PC-9 (cell line): ENCODE data around the gene CAVIN1.
"Not testable (repeated sequence)": the region's sequence is repeated elsewhere in the genome, so short reads cannot be mapped to it uniquely, and the experiment has no call there.

Experiments
- CTCF ChIP-seq: fragments of 200-600 bp; sonication (generic); conservative IDR thresholded peaks from 2 replicates; pipeline ENCODE4 v1.6.1; 2017; ENCODE audit warnings: mixed run types, antibody characterized with exemption, mild to moderate bottlenecking, moderate library complexity
- EZH2 ChIP-seq: fragments of 200-600 bp; sonication (generic); IDR thresholded peaks from 2 replicates; pipeline ENCODE4 v1.8.0; 2017; ENCODE audit warnings: antibody characterized with exemption, low read depth

DNA sequence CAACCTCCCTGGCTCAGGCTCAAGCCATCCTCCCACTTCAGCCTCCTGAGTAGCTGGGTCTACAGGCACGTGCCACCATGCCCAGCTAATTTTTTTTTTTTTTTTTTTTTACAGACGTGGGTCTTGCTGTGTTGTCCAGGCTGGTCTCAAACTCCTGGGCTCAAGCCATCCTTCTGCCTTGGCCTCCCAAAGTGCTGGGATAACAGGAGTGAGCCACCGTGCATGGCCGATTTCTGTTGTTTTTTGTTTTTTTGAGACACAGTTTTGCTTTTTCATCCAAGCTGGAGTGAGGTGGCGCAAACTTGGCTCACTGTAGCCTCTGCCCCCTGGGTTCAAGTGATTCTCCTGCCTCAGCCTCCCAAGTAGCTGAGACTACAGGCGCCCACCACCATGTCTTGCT is 31.9 kb upstream of the CAVIN1 start:
- not testable (repeated sequence) for TF ChIP-seq CTCF, EZH2
